HepG2 (cell line): ENCODE results near the gene IRAK2. TPM values are rescaled to one million over a fixed set of nuclear protein-coding genes. Genes with fewer than 3 reads are reported as not detected.

Source experiments
- ATM ChIP-seq: fragments of 450-650 bp; IDR thresholded peaks from 2 replicates; pipeline ENCODE4 v1.7.1; 2017; ENCODE audit warnings: mild to moderate bottlenecking, borderline replicate concordance
- DPF2 ChIP-seq: sonication (generic); formaldehyde crosslinking; IDR thresholded peaks from 2 replicates; pipeline ENCODE4 v1.4.0; 2020; ENCODE audit warnings: mild to moderate bottlenecking, low read depth, missing genetic modification reagents, borderline replicate concordance
- GABPA ChIP-seq, 2 experiments: IDR thresholded peaks; 2 replicates each; pipeline ENCODE4 v1.6.1; 2011 to 2016; ENCODE audit warnings: low read depth in 2 of 2, low read length in 1 of 2, missing biosample characterization in 1 of 2, missing genetic modification characterization in 1 of 2
- GPN1 ChIP-seq: sonication (generic); formaldehyde crosslinking; IDR thresholded peaks from 2 replicates; pipeline ENCODE4 v1.5.1; 2020; ENCODE audit warnings: missing genetic modification reagents, borderline replicate concordance
- KDM6A ChIP-seq: IDR thresholded peaks from 2 replicates; pipeline ENCODE4 v1.6.1; 2016; ENCODE audit warnings: low read depth
- MED1 ChIP-seq: sonication (generic); formaldehyde crosslinking; IDR thresholded peaks from 2 replicates; pipeline ENCODE4 v1.4.0; 2020; ENCODE audit warnings: missing genetic modification reagents
- NFE2 ChIP-seq: sonication (generic); formaldehyde crosslinking; IDR thresholded peaks from 2 replicates; pipeline ENCODE4 v1.4.0; 2020; ENCODE audit warnings: missing genetic modification reagents
- RBM39 ChIP-seq: fragments of 200-400 bp; formaldehyde crosslinking; IDR thresholded peaks from one replicate; pipeline ENCODE4 v1.6.1; 2018; ENCODE audit warnings: antibody characterized with exemption, mild to moderate bottlenecking, low read depth, low read length; ENCODE audit not compliant: poor library complexity, severe bottlenecking
- SIX4 ChIP-seq: sonication (generic); formaldehyde crosslinking; IDR thresholded peaks from 2 replicates; pipeline ENCODE4 v1.4.0; 2020; ENCODE audit warnings: missing genetic modification reagents
- ZFY ChIP-seq: sonication (generic); formaldehyde crosslinking; IDR thresholded peaks from 2 replicates; pipeline ENCODE4 v1.4.0; 2020; ENCODE audit warnings: missing genetic modification reagents
- ZNF382 ChIP-seq: sonication (generic); formaldehyde crosslinking; IDR thresholded peaks from 2 replicates; pipeline ENCODE4 v1.5.0; 2020; ENCODE audit warnings: missing genetic modification reagents, mild to moderate bottlenecking, borderline replicate concordance
- ZNF83 ChIP-seq: sonication (generic); formaldehyde crosslinking; IDR thresholded peaks from 2 replicates; pipeline ENCODE4 v1.4.0; 2020; ENCODE audit warnings: missing genetic modification reagents, mild to moderate bottlenecking, borderline replicate concordance
- polyA plus RNA-seq, 8 experiments: library from polyadenylated mRNA; depleted of rRNA in 3 of 8; stranded (reverse) in 7 of 8; unstranded in 1 of 8; fragments of >200 nt; fragmentation: Illumina TruSeq in 4 of 8; extraction: Trizol in 4 of 8; gene quantifications; 2 replicates each; pipeline versions ENCODE4 v1.2.1 to v1.2.3, GENCODE V29; 2011 to 2016; ENCODE audit warnings: low read depth in 4 of 8, missing spikeins in 1 of 8, mixed read lengths in 1 of 8; ENCODE audit not compliant: insufficient read depth in 1 of 8
- total RNA-seq, 5 experiments: library from RNA; depleted of rRNA; stranded (reverse); fragments of >200 nt; fragmentation: Illumina TruSeq; extraction: Trizol; gene quantifications; 2 replicates each; pipeline ENCODE4 v1.2.3, GENCODE V29; 2016; ENCODE audit warnings: low read depth in 1 of 5
- TF ChIP-seq, protein P1 (sequence below): IDR thresholded peaks from 2 replicates; pipeline ENCODE4 v1.6.1; 2016; ENCODE audit warnings: control low read depth
- TF ChIP-seq, protein P2 (sequence below): sonication (generic); formaldehyde crosslinking; IDR thresholded peaks from 2 replicates; pipeline ENCODE4 v1.8.0; 2022; ENCODE audit warnings: missing genetic modification reagents, mild to moderate bottlenecking, inconsistent platforms, borderline replicate concordance
- TF ChIP-seq, protein P3 (sequence below): sonication (generic); formaldehyde crosslinking; conservative IDR thresholded peaks from 2 replicates; pipeline ENCODE4 v1.8.0; 2022; ENCODE audit warnings: mild to moderate bottlenecking, moderate library complexity, missing genetic modification reagents
- TF ChIP-seq, protein P4 (sequence below): sonication (generic); formaldehyde crosslinking; IDR thresholded peaks from 2 replicates; pipeline ENCODE4 v1.4.0; 2020; ENCODE audit warnings: low read depth, missing genetic modification reagents
- TF ChIP-seq, protein P5 (sequence below): fragments of 450-650 bp; IDR thresholded peaks from 2 replicates; pipeline ENCODE4 v1.6.1; 2016

IRAK2 gene
- total and polyA plus RNA-seq, 2 of the 13 experiments (the other 11 are each of a cell fraction or from before 2014, with no cell fraction given), result 13.1 to 23.3 TPM

DNA sequence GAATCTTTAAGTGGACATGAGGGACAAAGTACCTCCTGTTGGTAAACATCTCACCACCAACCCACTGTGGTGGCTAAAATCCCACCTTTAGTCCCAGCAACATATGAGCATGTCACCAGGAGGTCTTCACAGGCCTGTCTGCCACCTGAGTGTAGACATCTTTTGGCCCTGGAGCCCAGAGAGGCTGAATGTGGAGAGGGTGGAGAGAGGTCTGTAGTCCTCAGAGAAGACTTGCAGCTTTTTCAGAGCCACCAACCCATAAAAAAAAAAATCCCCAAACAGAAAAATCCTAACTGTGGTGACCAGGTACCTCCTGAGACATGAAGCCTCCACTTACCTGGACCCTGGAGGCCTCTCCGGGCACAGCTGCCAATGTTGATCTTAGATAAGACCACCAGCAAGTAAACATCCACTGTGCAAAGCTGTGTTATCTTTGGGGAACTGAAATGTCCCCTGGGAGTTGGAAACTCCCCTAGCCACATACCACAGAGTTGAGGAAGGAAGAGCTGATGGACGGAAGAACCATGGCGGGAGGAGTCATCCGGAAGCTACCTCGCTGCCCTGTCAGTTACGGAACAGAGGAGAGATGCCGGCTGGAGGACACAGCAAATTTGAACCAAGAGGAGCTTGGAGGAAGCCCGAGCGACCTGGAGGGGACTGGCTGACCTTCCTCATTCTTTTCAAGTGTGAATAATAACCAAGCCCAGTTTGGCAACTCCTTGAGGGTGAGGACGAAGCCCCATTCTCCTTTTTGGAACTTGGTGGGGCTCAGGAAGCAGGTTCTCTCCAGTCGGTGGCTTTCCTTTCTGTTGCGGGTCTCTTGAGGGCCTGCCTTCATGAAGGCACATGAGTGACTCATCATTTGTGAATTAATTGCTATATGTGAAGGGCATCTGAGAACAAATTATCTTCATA, 128.0 kb downstream of the IRAK2 start, which contains the start of gene GHRL (continued):
- TF ChIP-seq NFE2 (CRISPR knock-in tag) (no peak), KDM6A (CRISPR knock-in tag) (peak; percentile 74), GABPA (IDR thresholded peaks at IDR 0.05; ENCODE audit: low read depth, low read length) (no peak), GABPA (CRISPR knock-in tag; IDR thresholded peaks at IDR 0.05; ENCODE audit: low read depth) (peak; percentile 70), ZNF83 (CRISPR knock-in tag) (no peak), GPN1 (no peak), DPF2 (peak; percentile 77), ZFY (CRISPR knock-in tag) (no peak), SIX4 (0 out of 2 replicates have a peak, but pooled peaks have one; percentile 12), ZNF382 (CRISPR knock-in tag) (no peak), RBM39 (no peak), ATM (no peak), MED1 (peak; percentile 74)
- TF ChIP-seq, protein P1, sequence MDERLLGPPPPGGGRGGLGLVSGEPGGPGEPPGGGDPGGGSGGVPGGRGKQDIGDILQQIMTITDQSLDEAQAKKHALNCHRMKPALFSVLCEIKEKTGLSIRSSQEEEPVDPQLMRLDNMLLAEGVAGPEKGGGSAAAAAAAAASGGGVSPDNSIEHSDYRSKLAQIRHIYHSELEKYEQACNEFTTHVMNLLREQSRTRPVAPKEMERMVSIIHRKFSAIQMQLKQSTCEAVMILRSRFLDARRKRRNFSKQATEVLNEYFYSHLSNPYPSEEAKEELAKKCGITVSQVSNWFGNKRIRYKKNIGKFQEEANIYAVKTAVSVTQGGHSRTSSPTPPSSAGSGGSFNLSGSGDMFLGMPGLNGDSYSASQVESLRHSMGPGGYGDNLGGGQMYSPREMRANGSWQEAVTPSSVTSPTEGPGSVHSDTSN (CRISPR knock-in tag), result 0 out of 2 replicates have a peak, but pooled peaks have one; percentile 24
- TF ChIP-seq, protein P2, sequence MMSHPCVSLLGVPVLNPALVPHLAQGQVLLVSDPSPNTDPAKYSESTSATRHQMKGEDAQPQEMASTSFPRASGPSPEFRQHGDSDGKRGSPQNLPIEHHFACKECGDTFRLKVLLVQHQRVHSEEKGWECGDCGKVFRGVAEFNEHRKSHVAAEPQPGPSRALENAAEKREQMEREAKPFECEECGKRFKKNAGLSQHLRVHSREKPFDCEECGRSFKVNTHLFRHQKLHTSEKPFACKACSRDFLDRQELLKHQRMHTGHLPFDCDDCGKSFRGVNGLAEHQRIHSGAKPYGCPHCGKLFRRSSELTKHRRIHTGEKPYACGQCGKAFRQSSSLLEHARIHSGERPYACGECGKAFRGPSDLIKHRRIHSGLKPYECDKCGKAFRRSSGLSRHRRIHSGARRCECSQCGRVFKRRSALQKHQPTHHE, result no peak
- TF ChIP-seq, protein P3, sequence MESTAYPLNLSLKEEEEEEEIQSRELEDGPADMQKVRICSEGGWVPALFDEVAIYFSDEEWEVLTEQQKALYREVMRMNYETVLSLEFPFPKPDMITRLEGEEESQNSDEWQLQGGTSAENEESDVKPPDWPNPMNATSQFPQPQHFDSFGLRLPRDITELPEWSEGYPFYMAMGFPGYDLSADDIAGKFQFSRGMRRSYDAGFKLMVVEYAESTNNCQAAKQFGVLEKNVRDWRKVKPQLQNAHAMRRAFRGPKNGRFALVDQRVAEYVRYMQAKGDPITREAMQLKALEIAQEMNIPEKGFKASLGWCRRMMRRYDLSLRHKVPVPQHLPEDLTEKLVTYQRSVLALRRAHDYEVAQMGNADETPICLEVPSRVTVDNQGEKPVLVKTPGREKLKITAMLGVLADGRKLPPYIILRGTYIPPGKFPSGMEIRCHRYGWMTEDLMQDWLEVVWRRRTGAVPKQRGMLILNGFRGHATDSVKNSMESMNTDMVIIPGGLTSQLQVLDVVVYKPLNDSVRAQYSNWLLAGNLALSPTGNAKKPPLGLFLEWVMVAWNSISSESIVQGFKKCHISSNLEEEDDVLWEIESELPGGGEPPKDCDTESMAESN (CRISPR knock-in tag), result no peak
- TF ChIP-seq, protein P4, sequence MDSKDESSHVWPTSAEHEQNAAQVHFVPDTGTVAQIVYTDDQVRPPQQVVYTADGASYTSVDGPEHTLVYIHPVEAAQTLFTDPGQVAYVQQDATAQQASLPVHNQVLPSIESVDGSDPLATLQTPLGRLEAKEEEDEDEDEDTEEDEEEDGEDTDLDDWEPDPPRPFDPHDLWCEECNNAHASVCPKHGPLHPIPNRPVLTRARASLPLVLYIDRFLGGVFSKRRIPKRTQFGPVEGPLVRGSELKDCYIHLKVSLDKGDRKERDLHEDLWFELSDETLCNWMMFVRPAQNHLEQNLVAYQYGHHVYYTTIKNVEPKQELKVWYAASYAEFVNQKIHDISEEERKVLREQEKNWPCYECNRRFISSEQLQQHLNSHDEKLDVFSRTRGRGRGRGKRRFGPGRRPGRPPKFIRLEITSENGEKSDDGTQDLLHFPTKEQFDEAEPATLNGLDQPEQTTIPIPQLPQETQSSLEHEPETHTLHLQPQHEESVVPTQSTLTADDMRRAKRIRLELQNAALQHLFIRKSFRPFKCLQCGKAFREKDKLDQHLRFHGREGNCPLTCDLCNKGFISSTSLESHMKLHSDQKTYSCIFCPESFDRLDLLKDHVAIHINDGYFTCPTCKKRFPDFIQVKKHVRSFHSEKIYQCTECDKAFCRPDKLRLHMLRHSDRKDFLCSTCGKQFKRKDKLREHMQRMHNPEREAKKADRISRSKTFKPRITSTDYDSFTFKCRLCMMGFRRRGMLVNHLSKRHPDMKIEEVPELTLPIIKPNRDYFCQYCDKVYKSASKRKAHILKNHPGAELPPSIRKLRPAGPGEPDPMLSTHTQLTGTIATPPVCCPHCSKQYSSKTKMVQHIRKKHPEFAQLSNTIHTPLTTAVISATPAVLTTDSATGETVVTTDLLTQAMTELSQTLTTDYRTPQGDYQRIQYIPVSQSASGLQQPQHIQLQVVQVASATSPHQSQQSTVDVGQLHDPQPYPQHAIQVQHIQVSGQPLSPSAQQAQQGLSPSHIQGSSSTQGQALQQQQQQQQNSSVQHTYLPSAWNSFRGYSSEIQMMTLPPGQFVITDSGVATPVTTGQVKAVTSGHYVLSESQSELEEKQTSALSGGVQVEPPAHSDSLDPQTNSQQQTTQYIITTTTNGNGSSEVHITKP (CRISPR knock-in tag), result peak; percentile 65
- TF ChIP-seq, protein P5, sequence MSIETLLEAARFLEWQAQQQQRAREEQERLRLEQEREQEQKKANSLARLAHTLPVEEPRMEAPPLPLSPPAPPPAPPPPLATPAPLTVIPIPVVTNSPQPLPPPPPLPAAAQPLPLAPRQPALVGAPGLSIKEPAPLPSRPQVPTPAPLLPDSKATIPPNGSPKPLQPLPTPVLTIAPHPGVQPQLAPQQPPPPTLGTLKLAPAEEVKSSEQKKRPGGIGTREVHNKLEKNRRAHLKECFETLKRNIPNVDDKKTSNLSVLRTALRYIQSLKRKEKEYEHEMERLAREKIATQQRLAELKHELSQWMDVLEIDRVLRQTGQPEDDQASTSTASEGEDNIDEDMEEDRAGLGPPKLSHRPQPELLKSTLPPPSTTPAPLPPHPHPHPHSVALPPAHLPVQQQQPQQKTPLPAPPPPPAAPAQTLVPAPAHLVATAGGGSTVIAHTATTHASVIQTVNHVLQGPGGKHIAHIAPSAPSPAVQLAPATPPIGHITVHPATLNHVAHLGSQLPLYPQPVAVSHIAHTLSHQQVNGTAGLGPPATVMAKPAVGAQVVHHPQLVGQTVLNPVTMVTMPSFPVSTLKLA, result no peak
